ENCODE results near the gene GPR3.
"Not testable (repeated sequence)": the region's sequence is repeated elsewhere in the genome, so short reads cannot be mapped to it uniquely, and the experiment has no call there.

Gene GPR3

DNA sequence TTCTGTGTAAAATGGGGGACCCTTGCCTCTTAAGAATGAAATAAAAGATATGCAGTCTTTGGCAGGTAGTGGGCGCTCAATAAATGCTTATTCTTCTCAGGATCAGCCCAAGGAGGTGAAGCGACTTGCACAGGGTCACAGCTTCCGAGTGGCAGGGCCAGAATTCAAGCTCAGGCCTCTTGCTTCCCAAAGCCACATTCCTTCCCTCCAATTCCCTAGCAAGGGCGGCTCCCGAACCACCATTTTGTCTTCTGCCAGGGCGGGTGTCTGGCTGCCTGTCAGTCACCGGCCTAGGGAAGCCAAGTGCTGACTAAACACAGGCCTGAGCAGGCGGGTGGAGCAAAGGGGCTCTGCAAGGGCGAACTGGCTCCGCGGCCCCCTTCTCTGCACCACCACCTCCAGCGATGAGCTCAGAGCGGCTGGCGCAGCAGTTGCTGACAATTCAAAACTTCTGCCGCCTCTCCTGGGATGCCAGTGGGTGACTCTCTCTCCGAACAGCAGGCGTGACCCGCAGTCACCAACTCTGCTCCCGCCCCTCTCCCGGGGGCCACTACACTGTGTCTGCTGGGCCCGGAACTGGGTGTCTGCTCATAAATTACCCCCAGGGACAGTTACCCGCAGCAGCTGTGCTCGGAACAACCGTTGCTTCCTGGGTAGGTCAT is 10.8 kb downstream of the GPR3 start:
- TF ChIP-seq POLR2AphosphoS5 (IDR thresholded peaks at IDR 0.05; ENCODE audit: low read depth) (no peak), SPI1 (IDR thresholded peaks at IDR 0.05; ENCODE audit: borderline replicate concordance, low read depth) (no peak), GABPA (IDR thresholded peaks at IDR 0.05; ENCODE audit: low read depth) (no peak)
- TF ChIP-seq, protein P1, sequence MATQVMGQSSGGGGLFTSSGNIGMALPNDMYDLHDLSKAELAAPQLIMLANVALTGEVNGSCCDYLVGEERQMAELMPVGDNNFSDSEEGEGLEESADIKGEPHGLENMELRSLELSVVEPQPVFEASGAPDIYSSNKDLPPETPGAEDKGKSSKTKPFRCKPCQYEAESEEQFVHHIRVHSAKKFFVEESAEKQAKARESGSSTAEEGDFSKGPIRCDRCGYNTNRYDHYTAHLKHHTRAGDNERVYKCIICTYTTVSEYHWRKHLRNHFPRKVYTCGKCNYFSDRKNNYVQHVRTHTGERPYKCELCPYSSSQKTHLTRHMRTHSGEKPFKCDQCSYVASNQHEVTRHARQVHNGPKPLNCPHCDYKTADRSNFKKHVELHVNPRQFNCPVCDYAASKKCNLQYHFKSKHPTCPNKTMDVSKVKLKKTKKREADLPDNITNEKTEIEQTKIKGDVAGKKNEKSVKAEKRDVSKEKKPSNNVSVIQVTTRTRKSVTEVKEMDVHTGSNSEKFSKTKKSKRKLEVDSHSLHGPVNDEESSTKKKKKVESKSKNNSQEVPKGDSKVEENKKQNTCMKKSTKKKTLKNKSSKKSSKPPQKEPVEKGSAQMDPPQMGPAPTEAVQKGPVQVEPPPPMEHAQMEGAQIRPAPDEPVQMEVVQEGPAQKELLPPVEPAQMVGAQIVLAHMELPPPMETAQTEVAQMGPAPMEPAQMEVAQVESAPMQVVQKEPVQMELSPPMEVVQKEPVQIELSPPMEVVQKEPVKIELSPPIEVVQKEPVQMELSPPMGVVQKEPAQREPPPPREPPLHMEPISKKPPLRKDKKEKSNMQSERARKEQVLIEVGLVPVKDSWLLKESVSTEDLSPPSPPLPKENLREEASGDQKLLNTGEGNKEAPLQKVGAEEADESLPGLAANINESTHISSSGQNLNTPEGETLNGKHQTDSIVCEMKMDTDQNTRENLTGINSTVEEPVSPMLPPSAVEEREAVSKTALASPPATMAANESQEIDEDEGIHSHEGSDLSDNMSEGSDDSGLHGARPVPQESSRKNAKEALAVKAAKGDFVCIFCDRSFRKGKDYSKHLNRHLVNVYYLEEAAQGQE (IDR thresholded peaks at IDR 0.05; ENCODE audit: insufficient replicate concordance, low read depth): no peak
- TF ChIP-seq, protein P2, sequence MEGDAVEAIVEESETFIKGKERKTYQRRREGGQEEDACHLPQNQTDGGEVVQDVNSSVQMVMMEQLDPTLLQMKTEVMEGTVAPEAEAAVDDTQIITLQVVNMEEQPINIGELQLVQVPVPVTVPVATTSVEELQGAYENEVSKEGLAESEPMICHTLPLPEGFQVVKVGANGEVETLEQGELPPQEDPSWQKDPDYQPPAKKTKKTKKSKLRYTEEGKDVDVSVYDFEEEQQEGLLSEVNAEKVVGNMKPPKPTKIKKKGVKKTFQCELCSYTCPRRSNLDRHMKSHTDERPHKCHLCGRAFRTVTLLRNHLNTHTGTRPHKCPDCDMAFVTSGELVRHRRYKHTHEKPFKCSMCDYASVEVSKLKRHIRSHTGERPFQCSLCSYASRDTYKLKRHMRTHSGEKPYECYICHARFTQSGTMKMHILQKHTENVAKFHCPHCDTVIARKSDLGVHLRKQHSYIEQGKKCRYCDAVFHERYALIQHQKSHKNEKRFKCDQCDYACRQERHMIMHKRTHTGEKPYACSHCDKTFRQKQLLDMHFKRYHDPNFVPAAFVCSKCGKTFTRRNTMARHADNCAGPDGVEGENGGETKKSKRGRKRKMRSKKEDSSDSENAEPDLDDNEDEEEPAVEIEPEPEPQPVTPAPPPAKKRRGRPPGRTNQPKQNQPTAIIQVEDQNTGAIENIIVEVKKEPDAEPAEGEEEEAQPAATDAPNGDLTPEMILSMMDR (IDR thresholded peaks at IDR 0.05; ENCODE audit: insufficient read depth, low read length): no peak
- no peak overlapping the region for H3K27ac ChIP-seq (replicated peaks)
- peak in 1 of 2 experiments; percentile 15 for DNase-seq (ENCODE audit: low read depth in 1 of 2, low spot score in 1 of 2)

DNA sequence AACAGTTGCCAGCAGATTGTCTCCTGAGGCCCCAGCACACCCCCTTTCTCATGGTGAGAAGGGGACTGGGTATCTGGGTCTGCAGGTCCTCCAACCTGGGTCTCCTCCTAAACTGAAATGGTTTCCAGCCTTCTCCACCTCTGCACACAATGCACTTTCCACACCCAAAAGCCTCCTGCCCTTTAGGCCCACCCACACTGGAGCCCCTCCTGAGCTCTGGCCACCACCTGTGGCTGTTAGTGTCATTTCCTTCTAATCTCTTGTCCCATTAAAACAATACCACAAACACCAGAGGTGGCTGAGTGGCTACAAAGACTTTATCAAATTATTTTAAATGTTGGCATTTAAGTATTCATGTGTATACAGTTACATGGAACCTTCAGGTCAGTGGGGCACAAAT is 11.5 kb downstream of the GPR3 start:
- no peak overlapping the region for H3K4me3 ChIP-seq (replicated peaks; ENCODE audit: insufficient read depth, low read length)
- TF ChIP-seq, protein P1 (IDR thresholded peaks at IDR 0.05; ENCODE audit: insufficient replicate concordance, low read depth): no peak
- TF ChIP-seq, protein P2 (IDR thresholded peaks at IDR 0.05; ENCODE audit: insufficient read depth, low read length): no peak
- H3K27ac ChIP-seq (replicated peaks): no peak overlapping the region
- no peaks in the 10 kb centered on the region for H3K27me3 ChIP-seq (ENCODE audit: insufficient read depth, poor library complexity, severe bottlenecking)
- no peak for DNase-seq (ENCODE audit: low read depth in 1 of 2, low spot score in 1 of 2)

More for the DNA sequence above, 10.8 kb downstream of the GPR3 start:
- no peaks in the 10 kb centered on the region for H3K27me3 ChIP-seq (ENCODE audit: insufficient read depth, poor library complexity, severe bottlenecking)
- H3K4me3 ChIP-seq (replicated peaks; ENCODE audit: insufficient read depth, low read length): no peak overlapping the region

DNA sequence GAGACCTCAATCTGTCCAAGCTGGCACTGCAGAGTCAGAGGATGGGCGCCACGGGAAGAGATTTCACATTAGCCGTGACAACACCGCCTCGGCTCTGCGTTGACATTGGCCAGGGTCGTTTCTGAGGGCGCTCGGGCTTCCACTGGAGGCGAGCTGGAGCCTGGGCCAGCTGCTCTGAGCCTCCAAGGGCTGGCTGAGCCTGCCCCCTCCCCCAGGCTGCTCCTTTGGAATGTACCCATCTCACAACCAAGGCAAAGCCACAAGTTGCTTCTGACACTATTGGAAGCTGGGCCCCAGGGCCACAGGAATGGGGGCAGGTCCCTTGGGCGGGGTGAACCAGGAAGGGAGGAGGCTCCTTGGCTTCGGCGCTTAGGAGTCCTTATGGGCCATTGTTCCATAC is 12.7 kb downstream of the GPR3 start:
- TF ChIP-seq, protein P1 (IDR thresholded peaks at IDR 0.05; ENCODE audit: insufficient replicate concordance, low read depth): no peak
- TF ChIP-seq, protein P2 (IDR thresholded peaks at IDR 0.05; ENCODE audit: insufficient read depth, low read length): no peak
- no peak for TF ChIP-seq POLR2AphosphoS5 (IDR thresholded peaks at IDR 0.05; ENCODE audit: low read depth)
- TF ChIP-seq GABPA (IDR thresholded peaks at IDR 0.05; ENCODE audit: low read depth): no peak
- no peak for TF ChIP-seq SPI1 (IDR thresholded peaks at IDR 0.05; ENCODE audit: borderline replicate concordance, low read depth)
- no peak overlapping the region for H3K27ac ChIP-seq (replicated peaks)
- DNase-seq (ENCODE audit: low read depth in 1 of 2, low spot score in 1 of 2): no peak
- no peaks in the 10 kb centered on the region for H3K27me3 ChIP-seq (ENCODE audit: insufficient read depth, poor library complexity, severe bottlenecking)
- H3K4me3 ChIP-seq (replicated peaks; ENCODE audit: insufficient read depth, low read length): no peak overlapping the region

DNA sequence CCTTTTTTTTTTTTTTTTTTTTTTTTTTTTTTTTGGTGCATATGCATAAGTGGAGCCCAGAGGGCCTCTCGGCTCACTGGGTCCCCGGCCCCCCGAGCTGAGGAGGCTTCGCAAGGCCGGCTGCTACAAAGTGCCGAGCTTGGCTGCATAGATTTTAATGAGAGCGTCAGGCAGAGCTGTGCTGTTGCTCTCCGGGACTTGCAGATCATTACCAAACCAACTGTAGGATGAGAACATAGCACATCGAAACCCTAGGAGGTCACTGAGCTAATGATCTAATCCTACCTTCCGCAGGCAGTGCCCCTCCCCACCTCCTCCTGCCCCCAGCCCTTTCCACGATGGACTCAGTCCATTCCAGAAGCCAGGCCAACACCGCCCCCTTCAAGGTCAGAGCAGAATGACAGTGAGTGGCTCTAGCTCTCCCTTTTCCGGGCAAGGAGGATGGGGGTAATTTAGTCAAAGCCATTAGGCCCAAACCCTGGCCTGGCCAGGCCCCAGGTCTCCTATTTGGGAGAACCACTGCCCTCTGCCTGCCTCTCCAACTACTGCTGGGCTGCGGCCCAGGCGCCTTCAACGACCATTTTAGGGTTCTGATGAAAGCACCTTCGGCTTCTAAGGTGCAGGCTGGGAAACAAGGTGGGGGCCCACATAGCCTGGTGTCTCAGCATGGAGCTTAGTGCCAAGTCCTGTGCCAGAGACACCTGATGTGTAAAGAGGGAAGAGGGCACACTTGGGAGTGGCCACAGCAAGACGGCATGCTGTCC is 13.4 kb downstream of the GPR3 start:
- not testable (repeated sequence) for H3K4me3 ChIP-seq (replicated peaks; ENCODE audit: insufficient read depth, low read length); DNase-seq (ENCODE audit: low read depth in 1 of 2, low spot score in 1 of 2); H3K27me3 ChIP-seq (ENCODE audit: insufficient read depth, poor library complexity, severe bottlenecking); H3K27ac ChIP-seq (replicated peaks)
